GM12892 (cell line): ENCODE measurements around the gene CX3CR1.

Experiments used
- POLR2A ChIP-seq: IDR thresholded peaks from 2 replicates; pipeline ENCODE4 v1.6.1; 2011; ENCODE audit warnings: low read depth, low read length, control low read depth
- POLR2AphosphoS5 ChIP-seq: IDR thresholded peaks from 2 replicates; pipeline ENCODE4 v1.6.1; 2011; ENCODE audit warnings: low read depth, low read length, control low read depth

GRCh38 chr3:39323494-39323893 lies 43.7 kb upstream of the CX3CR1 start:
- no peak for TF ChIP-seq POLR2AphosphoS5
- TF ChIP-seq POLR2A = no peak
